ENCODE measurements around the gene PAN2.

DNA sequence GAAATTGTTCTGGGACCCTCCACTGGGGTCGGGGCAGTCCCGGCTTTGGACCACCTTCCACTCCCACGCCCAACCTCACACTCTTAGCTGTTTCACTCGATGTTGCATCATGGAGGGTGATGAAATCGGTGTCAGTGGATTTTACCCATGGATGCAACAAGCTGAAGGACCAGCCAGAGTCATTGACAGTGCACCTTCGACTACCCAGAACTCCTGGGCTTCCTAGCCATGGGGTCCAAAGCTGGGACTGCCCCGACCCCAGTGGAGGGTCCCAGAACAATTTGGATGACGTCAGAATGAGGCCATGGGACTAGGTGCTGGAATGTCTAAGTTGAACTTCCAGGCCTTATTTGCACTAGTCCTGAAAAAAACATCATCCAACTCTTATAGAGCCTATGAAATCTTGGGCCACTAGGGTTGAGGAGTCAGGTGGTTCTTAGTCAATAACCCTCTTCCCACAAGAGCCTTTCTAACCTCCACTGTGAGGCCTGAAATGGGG lies 4.0 kb upstream of the PAN2 start:
- TF ChIP-seq CTCF (IDR thresholded peaks at IDR 0.05; ENCODE audit: insufficient read depth, low read length, poor library complexity, severe bottlenecking) (no peak), EZH2phosphoT487 (conservative IDR thresholded peaks at IDR 0.05; ENCODE audit: low read length) (no peak)

All from SU-DHL-6 (cell line).